Gastroesophageal sphincter (tissue), 4 donors: ENCODE data around the gene MISP. TPM values are rescaled to one million over a fixed set of nuclear protein-coding genes. Genes with fewer than 3 reads are reported as not detected.
A peak's percentile ranks its signal among the peaks of the same experiment; 100 is the strongest.

ENCODE experiments used
- ATAC-seq: fragments of 150-250 bp; one replicate; pipeline ENCODE4 v1.9.1; 2016; ENCODE audit warnings: mild to moderate bottlenecking, moderate library complexity
- H3K27ac ChIP-seq, 4 donors: fragments of 200-600 bp; sonication (generic) in 3 of 4; 1 replicate in 3 of 4; 2 replicates in 1 of 4; pipeline ENCODE4 v1.5.1; 2016 to 2019
- H3K27me3 ChIP-seq: fragments of 200-600 bp; sonication (generic); one replicate; pipeline ENCODE4 v1.5.1; 2019
- H3K36me3 ChIP-seq, 2 donors: fragments of 200-600 bp; sonication (generic); one replicate each; pipeline ENCODE4 v1.5.1; 2019; ENCODE audit warnings: control low read depth in 1 of 2
- H3K4me1 ChIP-seq, 3 donors: fragments of 200-600 bp; sonication (generic); 1 replicate in 2 of 3; 2 replicates in 1 of 3; pipeline ENCODE4 v1.5.1; 2016 to 2019; ENCODE audit warnings: control low read depth in 2 of 3
- H3K4me3 ChIP-seq, 2 donors: fragments of 200-600 bp; sonication (generic); one replicate each; pipeline ENCODE4 v1.5.1; 2019; ENCODE audit warnings: mild to moderate bottlenecking in 1 of 2, moderate library complexity in 1 of 2
- H3K9me3 ChIP-seq, 3 donors: fragments of 200-600 bp; sonication (generic); one replicate each; pipeline ENCODE4 v1.5.1; 2017 to 2019; ENCODE audit warnings: control low read depth in 2 of 3
- EP300 ChIP-seq: sonication (generic); formaldehyde crosslinking; IDR thresholded peaks from one replicate; pipeline ENCODE4 v1.6.1; 2017; ENCODE audit warnings: antibody characterized with exemption, mild to moderate bottlenecking
- POLR2A ChIP-seq, 2 donors: fragments of 450-650 bp; IDR thresholded peaks; one replicate each; pipeline ENCODE4 v1.6.1; 2017; ENCODE audit warnings: antibody characterized with exemption in 2 of 2, mild to moderate bottlenecking in 2 of 2, moderate library complexity in 1 of 2
- POLR2AphosphoS5 ChIP-seq: sonication (generic); formaldehyde crosslinking; IDR thresholded peaks from one replicate; pipeline ENCODE4 v1.6.1; 2017; ENCODE audit warnings: antibody characterized with exemption
- WGBS, 2 donors: methylation state at CpG; one replicate each; pipeline ENCODE4 v1.1.5; 2018; ENCODE audit warnings: low coverage in 1 of 2; 5-methylcytosine and 5-hydroxymethylcytosine counted together
- total RNA-seq, 4 donors: library from RNA; depleted of rRNA; stranded (reverse); fragments of >200 nt; gene quantifications; one replicate each; pipeline ENCODE4 v1.1.0, GENCODE V29; 2016
- TF ChIP-seq, protein P1 (sequence below), 4 experiments: fragments of 200-600 bp in 2 of 4; fragments of 450-650 bp in 2 of 4; sonication (generic) in 1 of 4; IDR thresholded peaks; one replicate each; pipeline ENCODE4 v1.5.1; 2017 to 2019; ENCODE audit warnings: antibody characterized with exemption in 4 of 4, mild to moderate bottlenecking in 2 of 4, moderate library complexity in 2 of 4

The MISP gene
- total RNA-seq, 4 donors from 2014 or later = 0.52 TPM; not detected in 3

DNA sequence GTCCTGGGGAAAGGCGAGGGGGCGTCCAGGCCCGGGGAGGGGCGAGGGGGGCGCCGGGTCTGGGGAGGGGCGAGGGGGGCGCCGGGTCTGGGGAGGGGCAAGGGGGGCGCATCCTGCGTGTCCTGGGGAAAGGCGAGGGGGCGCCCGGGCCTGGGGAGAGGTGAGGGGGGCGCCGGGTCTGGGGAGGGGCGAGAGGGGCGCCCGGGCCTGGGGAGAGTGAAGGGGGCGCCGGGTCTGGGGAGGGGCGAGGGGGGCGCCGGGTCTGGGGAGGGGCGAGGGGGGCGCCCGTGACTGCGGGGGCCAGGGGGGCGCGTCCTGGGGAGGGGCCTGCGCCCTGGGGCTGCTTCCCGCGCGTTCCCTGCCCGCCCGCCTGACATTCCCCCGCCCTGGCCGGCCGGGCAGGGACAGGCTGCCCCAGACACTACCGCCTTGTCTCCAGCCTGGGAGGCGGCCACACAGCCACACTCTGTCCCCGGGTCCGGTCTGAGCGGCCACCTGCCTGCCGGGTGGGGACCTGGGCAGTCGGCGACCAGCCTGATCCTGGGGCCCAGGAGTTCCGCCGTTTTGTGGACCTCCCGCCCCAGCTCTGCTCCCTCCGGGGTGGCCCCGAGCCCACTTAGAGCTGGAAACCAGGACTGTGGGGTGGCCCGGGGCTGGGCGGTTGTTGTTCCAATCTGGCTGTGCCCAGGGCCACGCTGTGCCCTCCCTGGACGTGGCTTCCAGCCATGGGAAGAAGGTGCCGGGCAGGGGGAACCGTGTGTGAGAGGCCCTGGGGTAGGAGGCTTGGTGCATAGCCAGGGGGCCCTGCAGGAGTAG is 30.4 kb upstream of the MISP start:
- WGBS, 2 donors = no CpG with 5 or more reads among the region's 58 CpGs
- Histone ChIP-seq H3K27ac (peak overlapping the region in 3 of 4 donors; percentile 75 to 80 (median 78)), H3K4me1 (peaks cover 0 to 47% (median 0%) of the 10 kb centered on the region in 3 donors), H3K36me3 (peaks cover 0 to 3% of the 10 kb centered on the region in 2 donors), H3K4me3 (peak overlapping the region in 1 of 2 donors; percentile 38), H3K27me3 (peaks cover 31% of the 10 kb centered on the region), H3K9me3 (peaks cover 0 to under 1% (median 0%) of the 10 kb centered on the region in 3 donors)
- TF ChIP-seq, protein P1, sequence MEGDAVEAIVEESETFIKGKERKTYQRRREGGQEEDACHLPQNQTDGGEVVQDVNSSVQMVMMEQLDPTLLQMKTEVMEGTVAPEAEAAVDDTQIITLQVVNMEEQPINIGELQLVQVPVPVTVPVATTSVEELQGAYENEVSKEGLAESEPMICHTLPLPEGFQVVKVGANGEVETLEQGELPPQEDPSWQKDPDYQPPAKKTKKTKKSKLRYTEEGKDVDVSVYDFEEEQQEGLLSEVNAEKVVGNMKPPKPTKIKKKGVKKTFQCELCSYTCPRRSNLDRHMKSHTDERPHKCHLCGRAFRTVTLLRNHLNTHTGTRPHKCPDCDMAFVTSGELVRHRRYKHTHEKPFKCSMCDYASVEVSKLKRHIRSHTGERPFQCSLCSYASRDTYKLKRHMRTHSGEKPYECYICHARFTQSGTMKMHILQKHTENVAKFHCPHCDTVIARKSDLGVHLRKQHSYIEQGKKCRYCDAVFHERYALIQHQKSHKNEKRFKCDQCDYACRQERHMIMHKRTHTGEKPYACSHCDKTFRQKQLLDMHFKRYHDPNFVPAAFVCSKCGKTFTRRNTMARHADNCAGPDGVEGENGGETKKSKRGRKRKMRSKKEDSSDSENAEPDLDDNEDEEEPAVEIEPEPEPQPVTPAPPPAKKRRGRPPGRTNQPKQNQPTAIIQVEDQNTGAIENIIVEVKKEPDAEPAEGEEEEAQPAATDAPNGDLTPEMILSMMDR (IDR thresholded peaks at IDR 0.05) = no peak
- TF ChIP-seq POLR2AphosphoS5 (no peak), EP300 (no peak), POLR2A (IDR thresholded peaks at IDR 0.05) (no peak)
- no peak for ATAC-seq

DNA sequence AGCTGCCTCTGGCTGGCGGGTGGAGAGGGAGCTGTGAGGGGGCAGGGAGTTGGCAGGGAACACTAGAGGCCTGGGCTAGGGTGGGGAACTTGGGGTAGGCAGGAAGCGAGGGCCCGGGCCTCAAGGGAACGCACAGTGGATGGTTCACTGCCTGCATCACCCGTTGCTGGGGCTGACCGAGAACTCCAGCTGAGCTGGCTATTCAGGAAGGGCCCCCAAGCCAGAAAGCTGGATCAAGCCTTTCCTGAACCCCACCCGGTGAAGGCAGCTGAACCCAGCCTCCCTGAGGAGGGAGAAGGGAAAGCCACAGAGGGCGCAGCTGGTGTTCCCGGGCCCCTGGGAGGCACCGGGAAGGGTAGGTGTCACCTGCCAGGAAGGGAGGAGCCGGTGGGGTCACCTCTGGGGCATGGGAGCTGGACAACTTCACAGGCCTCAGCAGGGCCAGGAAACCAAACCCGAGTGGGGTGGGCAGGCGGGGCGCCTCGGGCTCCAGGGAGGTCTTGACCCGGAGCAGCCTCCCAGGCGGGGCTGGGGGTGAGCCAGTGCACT is 28.3 kb upstream of the MISP start:
- Histone ChIP-seq H3K4me3 (no peak overlapping the region), H3K27ac (peak overlapping the region in 3 of 4 donors; percentile 51 to 67 (median 61)), H3K36me3 (peaks cover 0 to 15% of the 10 kb centered on the region in 2 donors), H3K9me3 (no peaks in the 10 kb centered on the region), H3K27me3 (peaks cover 29% of the 10 kb centered on the region), H3K4me1 (peaks cover 0 to 50% (median 4%) of the 10 kb centered on the region in 3 donors)
- 44% methylated on average over 5 of the region's 17 CpGs; no CpG with 5 or more reads in 1 of the 2 donors for WGBS, 2 donors
- TF ChIP-seq POLR2AphosphoS5 (no peak), EP300 (no peak)
- ATAC-seq = peak; percentile 34

DNA sequence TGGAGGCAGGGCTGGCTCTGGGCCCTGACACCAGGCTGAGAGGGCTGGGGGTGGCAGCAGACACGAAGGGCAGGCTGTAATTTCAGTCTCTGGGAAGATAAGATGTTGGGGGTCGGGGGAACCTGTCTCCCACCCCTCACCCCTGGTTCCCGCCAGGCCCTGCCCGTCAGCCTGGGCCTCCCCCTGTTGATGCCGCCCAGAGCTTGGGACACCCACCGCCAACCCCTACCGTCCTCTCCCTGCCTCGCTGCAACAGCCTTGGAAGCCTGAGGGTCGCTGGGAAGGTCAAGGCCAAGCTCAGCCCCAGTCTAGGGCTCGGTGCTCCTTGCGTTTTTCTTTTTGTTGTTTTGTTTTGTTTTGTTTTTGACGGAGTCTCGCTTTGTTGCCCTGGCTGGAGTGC is 27.7 kb upstream of the MISP start:
- TF ChIP-seq, protein P1 (IDR thresholded peaks at IDR 0.05) = no peak
- TF ChIP-seq POLR2A (IDR thresholded peaks at IDR 0.05) (no peak), POLR2AphosphoS5 (no peak), EP300 (no peak)
- WGBS, 2 donors = 85 to 86% methylated on average over 4 to 8 of the region's 13 CpGs
- Histone ChIP-seq H3K27me3 (peaks cover 25% of the 10 kb centered on the region), H3K27ac (peak overlapping the region in 3 of 4 donors; percentile 51 to 67 (median 61)), H3K4me1 (peaks cover 0 to 52% (median 7%) of the 10 kb centered on the region in 3 donors), H3K36me3 (peaks cover 0 to 21% of the 10 kb centered on the region in 2 donors), H3K4me3 (no peak overlapping the region), H3K9me3 (no peaks in the 10 kb centered on the region)
- ATAC-seq = no peak

DNA sequence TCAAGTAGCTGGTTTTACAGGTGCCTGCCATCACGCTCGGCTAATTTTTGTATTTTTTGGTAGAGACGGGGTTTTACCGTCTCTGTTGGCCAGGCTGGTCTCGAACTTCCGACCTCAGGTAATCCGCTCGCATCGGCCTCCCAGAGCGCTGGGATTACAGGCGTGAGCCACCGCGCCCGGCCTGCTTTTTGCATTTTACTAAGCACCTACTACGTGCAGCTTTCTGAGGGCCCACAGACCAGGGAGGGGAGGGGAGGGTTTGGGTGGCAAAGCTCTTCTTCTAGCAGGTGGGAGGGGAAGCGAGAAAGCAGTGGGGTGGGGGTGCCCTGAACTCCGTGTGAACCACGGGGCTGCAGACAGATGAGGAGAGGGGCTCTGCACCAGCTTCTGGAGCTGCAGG is 27.2 kb upstream of the MISP start:
- H3K4me1 ChIP-seq = peaks cover 0 to 47% (median 7%) of the 10 kb centered on the region in 3 donors
- ATAC-seq = no peak
- TF ChIP-seq POLR2A (IDR thresholded peaks at IDR 0.05) (no peak), EP300 (no peak), POLR2AphosphoS5 (no peak)
- TF ChIP-seq, protein P1 (IDR thresholded peaks at IDR 0.05) = no peak
- H3K9me3 ChIP-seq = no peaks in the 10 kb centered on the region
- H3K27me3 ChIP-seq = peaks cover 20% of the 10 kb centered on the region
- no peak overlapping the region for H3K4me3 ChIP-seq
- peak overlapping the region in 1 of 4 donors; percentile 67 for H3K27ac ChIP-seq
- 50 to 73% methylated on average over 1 to 4 of the region's 18 CpGs for WGBS, 2 donors
- H3K36me3 ChIP-seq = peaks cover 0 to 21% of the 10 kb centered on the region in 2 donors

DNA sequence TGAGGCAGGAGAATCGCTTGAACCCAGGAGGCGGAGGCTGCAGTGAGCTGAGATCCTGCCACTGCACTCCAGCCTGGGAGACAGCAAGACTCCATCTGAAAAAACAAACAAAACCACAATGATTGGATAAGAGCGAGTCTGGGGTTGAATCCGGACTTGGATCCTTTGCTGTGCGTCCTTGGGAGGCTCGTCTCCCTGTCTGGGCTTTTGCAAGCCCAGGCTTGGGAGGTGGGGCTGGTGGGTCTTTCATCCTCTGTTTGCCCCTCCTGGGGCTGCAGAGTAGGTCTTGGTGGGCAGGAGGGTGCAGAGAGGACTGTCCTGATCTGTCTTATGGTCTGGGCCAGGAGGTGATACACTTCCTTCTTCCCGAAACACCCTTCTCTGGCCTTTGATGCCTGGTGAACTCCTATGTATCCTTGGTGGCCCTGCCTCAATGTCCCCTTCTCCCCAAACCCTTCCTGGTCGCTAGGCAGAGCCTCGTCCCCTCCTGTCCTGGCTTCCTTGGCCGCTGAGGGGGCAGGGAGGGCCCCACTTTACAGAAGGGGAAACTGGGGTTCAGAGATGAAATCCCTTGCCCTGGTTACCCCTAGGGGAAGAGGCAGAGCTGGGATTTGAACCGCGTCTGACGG is 25.3 kb upstream of the MISP start:
- no peak for TF ChIP-seq EP300
- TF ChIP-seq, protein P1 (IDR thresholded peaks at IDR 0.05) = no peak
- no peak for TF ChIP-seq POLR2AphosphoS5
- TF ChIP-seq POLR2A (IDR thresholded peaks at IDR 0.05) = no peak
- 82 to 100% methylated on average over 3 to 4 of the region's 13 CpGs for WGBS, 2 donors
- H3K4me3 ChIP-seq = no peak overlapping the region
- H3K36me3 ChIP-seq = peaks cover 0 to 24% of the 10 kb centered on the region in 2 donors
- peaks cover 2% of the 10 kb centered on the region for H3K27me3 ChIP-seq
- H3K27ac ChIP-seq = no peak overlapping the region
- ATAC-seq = no peak
- H3K9me3 ChIP-seq = no peaks in the 10 kb centered on the region
- H3K4me1 ChIP-seq = peaks cover 0 to 29% (median 7%) of the 10 kb centered on the region in 3 donors
